HepG2 (cell line): ENCODE measurements around the gene JSRP1. TPM values are rescaled to one million over a fixed set of nuclear protein-coding genes. Genes with fewer than 3 reads are reported as not detected.
A peak's percentile ranks its signal among the peaks of the same experiment; 100 is the strongest.

Source experiments
- ATAC-seq: fragments of 200-7000 bp; cut with Tn5 transposase; 3 replicates; pipeline ENCODE4 v1.9.1; 2020; ENCODE audit warnings: mild to moderate bottlenecking, moderate library complexity
- BruUV-seq: library from RNA; stranded (reverse); fragments of 400-500 nt; replicated peaks from 2 replicates; lab custom pipeline; 2021; lab: Mats Ljungman, UMichigan
- CTCF ChIA-PET: fragments of 300-600 bp; formaldehyde crosslinking; extraction: SDS; loops from one replicate; lab custom pipeline; 2021; ENCODE audit warnings: low total read pairs, inconsistent platforms, low intra/inter-chr PET ratio; lab: Yijun Ruan, JAX
- POLR2A ChIA-PET: fragments of 350-600 bp; sonication (Branson Sonifier 250); formaldehyde crosslinking; loops from one replicate; lab custom pipeline; 2020; ENCODE audit warnings: antibody characterized with exemption, inconsistent platforms; lab: Yijun Ruan, JAX
- DNase-seq: peaks from one replicate; pipeline ENCODE4 v3.0.0-alpha.2; 2015; ENCODE audit warnings: low spot score
- FAIRE-seq: peaks from 3 replicates; lab custom pipeline; 2011; peaks lifted over from hg19 to GRCh38; lab: Jason Lieb, UNC
- H2AFZ ChIP-seq: one replicate; pipeline ENCODE4 v1.6.1; 2011; ENCODE audit warnings: low read length, inconsistent platforms
- H3K27ac ChIP-seq: fragments of 300-600 bp; 3 replicates; pipeline ENCODE4 v1.8.0; 2011; ENCODE audit warnings: mixed run types, mild to moderate bottlenecking, mixed read lengths, low read length, inconsistent platforms; ENCODE audit not compliant: insufficient read depth; ENCODE audit errors: extremely low read length
- H3K27me3 ChIP-seq, 2 experiments: fragments of 200-600 bp in 1 of 2; 2 replicates in 1 of 2; 3 replicates in 1 of 2; pipeline versions ENCODE4 v1.6.0 to v1.8.0; 2011; ENCODE audit warnings: low read length in 2 of 2, mild to moderate bottlenecking in 2 of 2, moderate library complexity in 2 of 2, inconsistent platforms in 1 of 2; ENCODE audit not compliant: insufficient read depth in 2 of 2, control insufficient read depth in 1 of 2
- H3K36me3 ChIP-seq, 2 experiments: fragments of 200-600 bp in 1 of 2; replicated peaks in 1 of 2; 2 replicates in 1 of 2; 3 replicates in 1 of 2; pipeline versions ENCODE4 v1.5.1 to v1.8.0; 2011; ENCODE audit warnings: low read length in 2 of 2, inconsistent platforms in 1 of 2; ENCODE audit not compliant: insufficient read depth in 2 of 2, control insufficient read depth in 1 of 2
- H3K4me1 ChIP-seq: 2 replicates; pipeline ENCODE4 v1.5.1; 2012; ENCODE audit warnings: low read length, inconsistent platforms; ENCODE audit not compliant: insufficient read depth
- H3K4me2 ChIP-seq: 2 replicates; pipeline ENCODE4 v1.6.0; 2011; ENCODE audit warnings: low read depth, low read length, inconsistent platforms
- H3K4me3 ChIP-seq, 3 experiments: fragments of 200-600 bp in 1 of 3; sonication (generic), shearing (Covaris generic) in 1 of 3; replicated peaks in 1 of 3; 2 replicates each; pipeline ENCODE4 v1.5.1; 2011 to 2016; ENCODE audit warnings: low read length in 3 of 3, inconsistent platforms in 2 of 3, low read depth in 2 of 3, mild to moderate bottlenecking in 2 of 3, control low read depth in 1 of 3, mixed read lengths in 1 of 3; ENCODE audit not compliant: insufficient read depth in 1 of 3
- H3K79me2 ChIP-seq: one replicate; pipeline ENCODE4 v1.6.1; 2011; ENCODE audit warnings: low read length, inconsistent platforms; ENCODE audit not compliant: insufficient read depth
- H3K9ac ChIP-seq: 2 replicates; pipeline ENCODE4 v1.6.0; 2011; ENCODE audit warnings: mild to moderate bottlenecking, low read depth, low read length, inconsistent platforms; ENCODE audit not compliant: insufficient read depth
- H3K9me3 ChIP-seq: 2 replicates; pipeline ENCODE4 v1.5.1; 2012; ENCODE audit warnings: mild to moderate bottlenecking, low read length
- H4K20me1 ChIP-seq: 2 replicates; pipeline ENCODE4 v1.6.0; 2011; ENCODE audit warnings: inconsistent platforms, mild to moderate bottlenecking, low read length, moderate library complexity; ENCODE audit not compliant: insufficient read depth
- HOXA3 ChIP-seq: sonication (generic); formaldehyde crosslinking; IDR thresholded peaks from 2 replicates; pipeline ENCODE4 v1.5.0; 2020; ENCODE audit warnings: missing genetic modification reagents
- HOXA7 ChIP-seq: sonication (generic); formaldehyde crosslinking; IDR thresholded peaks from 2 replicates; pipeline ENCODE4 v1.8.1; 2022; ENCODE audit warnings: mild to moderate bottlenecking, missing genetic modification reagents, moderate library complexity
- IRF9 ChIP-seq: sonication (generic); formaldehyde crosslinking; IDR thresholded peaks from 2 replicates; pipeline ENCODE4 v1.8.0; 2022; ENCODE audit warnings: missing genetic modification reagents, mild to moderate bottlenecking, borderline replicate concordance
- KDM2A ChIP-seq: sonication (generic); formaldehyde crosslinking; IDR thresholded peaks from 2 replicates; pipeline ENCODE4 v1.4.0; 2020; ENCODE audit warnings: low read depth, missing genetic modification reagents, borderline replicate concordance
- KLF9 ChIP-seq: IDR thresholded peaks from 2 replicates; pipeline ENCODE4 v1.6.1; 2016; ENCODE audit warnings: low read depth
- NR2F1 ChIP-seq, 2 experiments: fragments of 450-650 bp in 1 of 2; formaldehyde crosslinking in 1 of 2; IDR thresholded peaks; 2 replicates each; pipeline versions ENCODE4 v1.5.0 to v1.6.1; 2016 to 2020; ENCODE audit warnings: mild to moderate bottlenecking in 1 of 2, missing compliant biosample characterization in 1 of 2, missing genetic modification reagents in 1 of 2, moderate library complexity in 1 of 2
- PLSCR1 ChIP-seq: sonication (generic); formaldehyde crosslinking; IDR thresholded peaks from 2 replicates; pipeline ENCODE4 v1.5.0; 2020; ENCODE audit warnings: missing genetic modification reagents, mild to moderate bottlenecking, borderline replicate concordance
- RARA ChIP-seq: IDR thresholded peaks from 2 replicates; pipeline ENCODE4 v1.6.1; 2016; ENCODE audit warnings: missing genetic modification reagents, missing compliant biosample characterization
- RBM22 ChIP-seq: fragments of 200-400 bp; formaldehyde crosslinking; optimal IDR thresholded peaks from 2 replicates; pipeline ENCODE3; 2017; ENCODE audit warnings: mild to moderate bottlenecking, low read length, moderate library complexity
- SP140L ChIP-seq: sonication (generic); formaldehyde crosslinking; IDR thresholded peaks from 2 replicates; pipeline ENCODE4 v1.4.0; 2020; ENCODE audit warnings: missing genetic modification reagents, borderline replicate concordance
- STAT5B ChIP-seq: sonication (generic); formaldehyde crosslinking; IDR thresholded peaks from 2 replicates; pipeline ENCODE4 v1.4.0; 2020; ENCODE audit warnings: missing genetic modification reagents
- ZBTB42 ChIP-seq: sonication (generic); formaldehyde crosslinking; IDR thresholded peaks from 2 replicates; pipeline ENCODE4 v1.5.0; 2020; ENCODE audit warnings: mild to moderate bottlenecking, missing genetic modification reagents
- ZMYM2 ChIP-seq: sonication (generic); formaldehyde crosslinking; IDR thresholded peaks from 2 replicates; pipeline ENCODE4 v1.8.0; 2022; ENCODE audit warnings: mild to moderate bottlenecking, missing genetic modification reagents
- WGBS: methylation state at CpG from one replicate; pipeline ENCODE4 v1.1.6; 2017; ENCODE audit warnings: low lambda C conversion rate; 5-methylcytosine and 5-hydroxymethylcytosine counted together
- in situ Hi-C: cut with HindIII; loops from 2 replicates; pipeline ENCODE4 v1.10.0; 2017; ENCODE audit warnings: low pct_unique_long_range_greater_than_20kb; ENCODE audit not compliant: extremely low pct_ligation_motif_present
- intact Hi-C: fragments of 100-400 bp; cut with micrococcal nuclease; formaldehyde crosslinking; loops from one replicate; pipeline ENCODE4 v1.10.0; 2022; ENCODE audit not compliant: unreplicated experiment
- polyA plus RNA-seq, 8 experiments: library from polyadenylated mRNA; depleted of rRNA in 3 of 8; stranded (reverse) in 7 of 8; unstranded in 1 of 8; fragments of >200 nt; fragmentation: Illumina TruSeq in 4 of 8; extraction: Trizol in 4 of 8; gene quantifications; 2 replicates each; pipeline versions ENCODE4 v1.2.1 to v1.2.3, GENCODE V29; 2011 to 2016; ENCODE audit warnings: low read depth in 4 of 8, missing spikeins in 1 of 8, mixed read lengths in 1 of 8; ENCODE audit not compliant: insufficient read depth in 1 of 8
- total RNA-seq, 5 experiments: library from RNA; depleted of rRNA; stranded (reverse); fragments of >200 nt; fragmentation: Illumina TruSeq; extraction: Trizol; gene quantifications; 2 replicates each; pipeline ENCODE4 v1.2.3, GENCODE V29; 2016; ENCODE audit warnings: low read depth in 1 of 5
- TF ChIP-seq, protein P1 (sequence below): sonication (generic); formaldehyde crosslinking; IDR thresholded peaks from 2 replicates; pipeline ENCODE4 v1.4.0; 2020; ENCODE audit warnings: missing genetic modification reagents, borderline replicate concordance
- TF ChIP-seq, protein P2 (sequence below): sonication (generic); formaldehyde crosslinking; IDR thresholded peaks from 2 replicates; pipeline ENCODE4 v1.4.0; 2020; ENCODE audit warnings: missing genetic modification reagents

The JSRP1 gene
- total and polyA plus RNA-seq, 2 of the 13 experiments (the other 11 are each of a cell fraction or from before 2014, with no cell fraction given), result 0.16 to 0.38 TPM

DNA sequence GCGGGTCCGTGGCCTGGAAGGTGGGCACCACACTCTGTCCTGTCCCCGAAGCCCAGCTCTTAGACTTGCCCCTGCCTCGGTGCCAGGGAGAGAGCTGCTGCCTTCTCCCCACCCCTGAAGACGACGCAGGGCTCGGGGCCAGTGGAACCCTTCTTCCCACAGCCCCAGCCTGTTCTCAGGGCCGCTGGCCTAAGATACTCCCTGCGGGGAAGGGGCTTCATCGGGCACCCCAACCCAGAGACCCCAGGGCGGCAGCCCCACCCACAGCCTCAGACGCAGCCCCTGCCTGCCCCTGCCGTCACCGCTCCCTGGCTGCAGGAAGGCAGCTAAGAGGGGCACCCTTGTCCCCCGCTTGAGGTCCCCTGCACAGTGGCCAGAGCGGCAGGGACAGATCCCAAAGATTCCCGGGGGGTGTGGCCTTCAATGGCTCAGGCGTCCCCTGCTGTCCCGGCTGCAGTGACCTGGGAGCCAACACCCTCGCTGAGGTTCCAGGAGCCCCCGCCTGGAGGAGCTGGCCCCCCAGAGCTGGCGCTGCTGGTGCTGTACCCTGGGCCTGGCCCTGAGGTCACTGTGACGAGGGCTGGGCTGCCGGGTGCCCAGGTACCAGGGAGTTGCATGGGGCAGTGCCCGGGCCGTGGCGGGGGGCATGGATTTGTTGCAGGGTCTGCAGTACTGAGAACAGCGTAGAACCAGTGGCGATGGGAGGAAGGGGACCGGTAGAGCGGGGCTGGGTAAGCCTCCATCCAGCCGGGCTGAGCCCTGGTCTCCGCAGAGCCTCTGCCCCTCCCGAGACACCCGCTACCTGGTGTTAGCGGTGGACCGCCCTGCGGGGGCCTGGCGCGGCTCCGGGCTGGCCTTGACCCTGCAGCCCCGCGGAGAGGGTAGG is 6.1 kb downstream of the JSRP1 start:
- intact Hi-C loops, result no loop called here
- WGBS, result 85% methylated on average over 19 of the region's 43 CpGs
- DNase-seq (no peak), ATAC-seq (peak; percentile 8), FAIRE-seq (no peak)
- ChIA-PET CTCF (no interaction called here), POLR2A (interaction anchor here (1.2 kb wide), 1 partner anchor 12 kb away, joined by 3 read pairs; no protein-coding TSS in a partner anchor)
- Histone ChIP-seq H3K79me2 (no peaks in the 10 kb centered on the region), H3K9me3 (no peaks in the 10 kb centered on the region), H3K27me3 (no peaks in the 10 kb centered on the region), H3K4me1 (peaks cover 25% of the 10 kb centered on the region), H3K36me3 (peaks cover 15 to 25% of the 10 kb centered on the region in 2 experiments; a peak in 4 of 5 replicates), H2AFZ (no peak overlapping the region), H3K9ac (no peak overlapping the region), H3K4me3 (no peak overlapping the region), H3K4me2 (no peak overlapping the region), H4K20me1 (no peaks in the 10 kb centered on the region), H3K27ac (no peak overlapping the region)
- in situ Hi-C loops, result no loop called here
- BruUV-seq, result no TSS peak
- no peak for TF ChIP-seq PLSCR1
- TF ChIP-seq HOXA7, result no peak
- no peak for TF ChIP-seq ZBTB42 (CRISPR knock-in tag)
- TF ChIP-seq NR2F1 (CRISPR knock-in tag; IDR thresholded peaks at IDR 0.05), result no peak
- TF ChIP-seq SP140L (CRISPR knock-in tag), result no peak
- no peak for TF ChIP-seq STAT5B (CRISPR knock-in tag)
- TF ChIP-seq KDM2A, result peak; percentile 23; the same call in 1 of the 2 replicates
- peak; percentile 42; the same call in 1 of the 2 replicates for TF ChIP-seq RARA (CRISPR knock-in tag)
- TF ChIP-seq IRF9, result no peak
- TF ChIP-seq, protein P1, sequence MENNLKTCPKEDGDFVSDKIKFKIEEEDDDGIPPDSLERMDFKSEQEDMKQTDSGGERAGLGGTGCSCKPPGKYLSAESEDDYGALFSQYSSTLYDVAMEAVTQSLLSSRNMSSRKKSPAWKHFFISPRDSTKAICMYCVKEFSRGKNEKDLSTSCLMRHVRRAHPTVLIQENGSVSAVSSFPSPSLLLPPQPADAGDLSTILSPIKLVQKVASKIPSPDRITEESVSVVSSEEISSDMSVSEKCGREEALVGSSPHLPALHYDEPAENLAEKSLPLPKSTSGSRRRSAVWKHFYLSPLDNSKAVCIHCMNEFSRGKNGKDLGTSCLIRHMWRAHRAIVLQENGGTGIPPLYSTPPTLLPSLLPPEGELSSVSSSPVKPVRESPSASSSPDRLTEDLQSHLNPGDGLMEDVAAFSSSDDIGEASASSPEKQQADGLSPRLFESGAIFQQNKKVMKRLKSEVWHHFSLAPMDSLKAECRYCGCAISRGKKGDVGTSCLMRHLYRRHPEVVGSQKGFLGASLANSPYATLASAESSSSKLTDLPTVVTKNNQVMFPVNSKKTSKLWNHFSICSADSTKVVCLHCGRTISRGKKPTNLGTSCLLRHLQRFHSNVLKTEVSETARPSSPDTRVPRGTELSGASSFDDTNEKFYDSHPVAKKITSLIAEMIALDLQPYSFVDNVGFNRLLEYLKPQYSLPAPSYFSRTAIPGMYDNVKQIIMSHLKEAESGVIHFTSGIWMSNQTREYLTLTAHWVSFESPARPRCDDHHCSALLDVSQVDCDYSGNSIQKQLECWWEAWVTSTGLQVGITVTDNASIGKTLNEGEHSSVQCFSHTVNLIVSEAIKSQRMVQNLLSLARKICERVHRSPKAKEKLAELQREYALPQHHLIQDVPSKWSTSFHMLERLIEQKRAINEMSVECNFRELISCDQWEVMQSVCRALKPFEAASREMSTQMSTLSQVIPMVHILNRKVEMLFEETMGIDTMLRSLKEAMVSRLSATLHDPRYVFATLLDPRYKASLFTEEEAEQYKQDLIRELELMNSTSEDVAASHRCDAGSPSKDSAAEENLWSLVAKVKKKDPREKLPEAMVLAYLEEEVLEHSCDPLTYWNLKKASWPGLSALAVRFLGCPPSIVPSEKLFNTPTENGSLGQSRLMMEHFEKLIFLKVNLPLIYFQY (CRISPR knock-in tag), result no peak
- TF ChIP-seq, protein P2, sequence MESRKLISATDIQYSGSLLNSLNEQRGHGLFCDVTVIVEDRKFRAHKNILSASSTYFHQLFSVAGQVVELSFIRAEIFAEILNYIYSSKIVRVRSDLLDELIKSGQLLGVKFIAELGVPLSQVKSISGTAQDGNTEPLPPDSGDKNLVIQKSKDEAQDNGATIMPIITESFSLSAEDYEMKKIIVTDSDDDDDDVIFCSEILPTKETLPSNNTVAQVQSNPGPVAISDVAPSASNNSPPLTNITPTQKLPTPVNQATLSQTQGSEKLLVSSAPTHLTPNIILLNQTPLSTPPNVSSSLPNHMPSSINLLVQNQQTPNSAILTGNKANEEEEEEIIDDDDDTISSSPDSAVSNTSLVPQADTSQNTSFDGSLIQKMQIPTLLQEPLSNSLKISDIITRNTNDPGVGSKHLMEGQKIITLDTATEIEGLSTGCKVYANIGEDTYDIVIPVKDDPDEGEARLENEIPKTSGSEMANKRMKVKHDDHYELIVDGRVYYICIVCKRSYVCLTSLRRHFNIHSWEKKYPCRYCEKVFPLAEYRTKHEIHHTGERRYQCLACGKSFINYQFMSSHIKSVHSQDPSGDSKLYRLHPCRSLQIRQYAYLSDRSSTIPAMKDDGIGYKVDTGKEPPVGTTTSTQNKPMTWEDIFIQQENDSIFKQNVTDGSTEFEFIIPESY (CRISPR knock-in tag), result peak; percentile 98
- peak; percentile 58 for TF ChIP-seq HOXA3 (CRISPR knock-in tag)
- TF ChIP-seq KLF9, result no peak
- TF ChIP-seq RBM22, result peak; percentile 19
- TF ChIP-seq ZMYM2 (CRISPR knock-in tag), result no peak
